Cerebellar nuclear complex (tissue), 1 donor: Measurements from ENCODE around the gene MTERF4.

Experiments used
- DNase-seq, 2 experiments: peaks; one replicate each; lab custom pipeline; 2025; lab: John Stamatoyannopoulos, UW

The MTERF4 gene

DNA sequence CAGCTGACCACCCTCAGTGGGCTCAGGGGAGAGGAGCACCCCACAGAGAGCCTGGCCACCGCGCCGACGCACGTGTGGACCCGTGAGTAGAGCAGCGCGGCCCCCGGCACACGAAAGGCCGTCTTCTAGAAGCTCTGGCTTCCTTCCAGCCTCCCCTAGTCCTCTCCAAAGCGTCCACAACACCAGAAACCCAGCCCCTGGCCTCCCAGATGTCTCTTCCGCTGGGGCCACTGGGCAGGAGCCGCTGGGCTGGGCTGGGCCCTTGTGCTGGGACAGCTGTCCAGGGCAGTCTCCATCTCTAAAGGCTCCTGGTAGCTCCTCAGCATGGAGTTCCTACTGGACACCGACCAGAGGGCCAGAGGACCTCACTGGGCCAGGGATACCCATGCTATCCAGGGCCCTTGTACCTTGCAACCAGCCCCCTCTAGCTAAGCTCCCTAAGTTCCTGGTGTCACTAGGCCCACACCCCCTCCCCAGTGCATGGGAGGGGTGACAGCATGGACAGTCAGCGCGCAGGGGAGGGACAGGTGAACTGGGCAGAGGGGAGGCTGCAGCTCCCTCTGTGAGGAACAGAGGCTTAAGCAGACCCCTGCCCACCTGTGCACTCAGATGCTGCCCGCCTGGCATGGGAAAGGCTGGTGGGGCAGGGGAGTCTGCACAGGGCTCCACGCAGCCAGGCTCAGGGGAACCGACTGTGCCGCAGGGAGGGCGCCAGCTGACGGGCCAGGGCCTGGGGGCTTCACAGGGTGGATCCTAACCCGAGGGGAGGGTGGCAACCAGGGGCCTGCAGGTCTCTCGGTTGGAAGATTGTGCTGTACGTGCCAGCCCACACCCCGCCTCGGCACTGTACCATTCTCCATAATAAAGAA, 32.9 kb downstream of the MTERF4 start:
- DNase-seq: no peak

DNA sequence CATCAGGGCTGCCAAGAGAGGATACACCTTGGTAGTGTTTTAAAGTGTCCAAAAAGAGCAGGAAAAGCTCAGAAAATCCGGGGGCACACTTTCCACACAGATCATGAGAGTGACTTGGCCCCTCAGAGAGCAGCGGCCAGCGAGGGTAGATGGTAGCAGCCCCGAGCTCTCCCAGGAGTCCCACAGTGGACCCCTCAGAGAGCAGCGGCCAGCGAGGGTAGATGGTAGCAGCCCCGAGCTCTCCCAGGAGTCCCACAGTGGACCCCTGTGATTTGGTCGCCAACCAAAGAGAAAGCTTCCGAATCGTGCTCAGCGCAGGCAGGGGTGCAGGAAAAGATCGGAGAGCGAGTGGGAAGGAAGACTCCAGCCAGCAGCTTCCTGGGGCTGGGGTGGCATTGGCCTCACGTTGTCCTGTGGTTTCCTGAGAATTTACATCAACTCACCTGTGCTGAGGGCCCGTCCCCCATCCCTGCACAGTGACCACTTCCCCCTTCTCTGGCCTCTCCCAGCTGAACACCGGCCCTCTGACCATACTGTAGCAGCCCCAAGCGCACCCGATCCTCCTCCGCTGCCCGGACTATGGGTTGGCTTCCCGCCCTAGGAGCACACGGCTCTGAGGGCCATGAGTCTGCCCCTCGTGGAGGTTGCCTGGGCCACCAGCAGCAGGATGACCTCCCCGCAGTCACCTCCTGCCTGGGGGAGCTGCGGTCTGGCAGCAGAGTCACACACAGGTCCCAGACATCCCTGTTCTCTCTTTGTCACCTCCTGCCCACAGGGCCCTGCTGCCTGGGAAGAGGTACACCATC, 33.7 kb downstream of the MTERF4 start:
- DNase-seq: no peak

GRCh38 chr2:241067501-241068135, 34.5 kb downstream of the MTERF4 start:
- DNase-seq: no peak

GRCh38 chr2:241066893-241067341, 35.2 kb downstream of the MTERF4 start:
- no peak for DNase-seq

- DNase-seq: no peak
Observed at GRCh38 chr2:241066171-241066892, 35.8 kb downstream of the MTERF4 start.

GRCh38 chr2:241065355-241065803, 36.7 kb downstream of the MTERF4 start:
- DNase-seq: no peak

DNA sequence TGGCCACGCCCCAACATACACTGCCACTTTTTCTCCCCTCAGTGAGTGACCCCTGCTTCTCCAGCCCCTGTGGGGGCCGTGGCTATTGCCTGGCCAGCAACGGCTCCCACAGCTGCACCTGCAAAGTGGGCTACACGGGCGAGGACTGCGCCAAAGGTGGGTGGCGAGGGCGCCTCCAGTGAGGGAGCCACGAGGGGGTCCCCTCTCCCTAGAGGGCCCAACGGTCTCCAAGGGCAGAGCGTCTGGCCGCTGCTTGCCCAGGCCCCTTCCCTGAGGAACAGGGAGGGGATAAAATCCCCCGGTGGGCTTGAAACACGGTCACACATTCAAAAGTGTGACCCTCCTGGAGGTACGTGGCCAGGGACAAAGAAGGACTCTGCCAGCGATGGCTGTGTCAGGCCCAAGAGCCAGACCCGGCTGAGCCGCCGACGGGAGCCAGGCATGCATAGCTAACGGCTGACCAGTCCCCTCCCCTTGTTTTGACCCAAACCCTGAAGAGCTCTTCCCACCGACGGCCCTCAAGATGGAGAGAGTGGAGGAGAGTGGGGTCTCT, 37.2 kb downstream of the MTERF4 start:
- DNase-seq: no peak

DNA sequence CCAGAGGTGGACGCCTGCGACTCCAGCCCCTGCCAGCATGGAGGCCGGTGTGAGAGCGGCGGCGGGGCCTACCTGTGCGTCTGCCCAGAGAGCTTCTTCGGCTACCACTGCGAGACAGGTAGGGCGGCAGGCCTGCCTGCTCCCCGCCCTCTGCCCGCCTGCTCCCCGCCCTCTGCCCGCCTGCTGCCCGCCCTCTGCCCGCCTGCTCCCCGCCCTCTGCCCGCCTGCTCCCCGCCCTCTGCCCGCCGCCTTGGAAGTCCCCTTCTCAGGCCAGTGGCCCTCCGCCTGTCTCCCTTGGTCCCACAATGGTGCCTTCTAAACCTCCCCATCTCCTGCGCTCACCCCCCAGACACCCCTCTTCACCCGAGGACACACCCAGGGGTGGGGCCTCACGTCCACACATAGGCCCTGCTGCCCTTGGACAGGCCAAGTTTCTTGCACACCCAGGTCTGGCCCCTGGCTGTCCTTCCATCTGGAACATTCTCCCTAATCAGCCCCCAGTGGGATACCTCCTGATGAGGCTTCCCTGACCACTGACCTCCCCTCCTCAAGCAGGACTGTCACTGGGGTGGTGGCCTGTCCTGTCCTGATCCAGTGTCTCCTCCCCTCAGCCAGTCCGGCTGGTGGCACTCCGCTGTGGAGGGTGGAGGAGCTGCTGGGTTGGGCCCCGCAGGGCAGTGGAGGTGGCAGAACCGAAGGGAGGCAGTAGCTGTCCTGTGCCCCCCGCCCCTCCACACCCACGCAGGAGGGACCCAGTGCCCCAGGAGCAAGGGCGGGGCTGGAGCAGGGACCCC, 37.9 kb downstream of the MTERF4 start:
- DNase-seq: no peak

DNA sequence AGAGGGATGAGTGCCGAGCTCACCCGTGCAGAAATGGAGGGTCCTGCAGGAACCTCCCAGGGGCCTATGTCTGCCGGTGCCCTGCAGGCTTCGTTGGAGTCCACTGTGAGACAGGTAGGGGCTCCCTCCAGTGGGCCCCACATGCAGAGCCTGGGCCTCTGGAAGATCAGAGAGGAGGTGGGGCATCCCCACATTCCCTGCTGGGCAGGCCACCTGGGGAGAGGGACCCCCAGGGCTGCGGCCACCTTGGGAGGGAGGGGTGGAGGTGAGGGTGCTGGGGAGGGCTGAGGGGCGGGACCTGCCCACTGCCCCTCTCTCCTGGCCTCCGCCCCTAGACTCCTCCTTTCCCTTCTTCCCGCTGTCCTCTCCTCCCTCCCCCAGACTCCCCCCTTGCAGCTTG, 38.5 kb downstream of the MTERF4 start:
- no peak for DNase-seq

DNA sequence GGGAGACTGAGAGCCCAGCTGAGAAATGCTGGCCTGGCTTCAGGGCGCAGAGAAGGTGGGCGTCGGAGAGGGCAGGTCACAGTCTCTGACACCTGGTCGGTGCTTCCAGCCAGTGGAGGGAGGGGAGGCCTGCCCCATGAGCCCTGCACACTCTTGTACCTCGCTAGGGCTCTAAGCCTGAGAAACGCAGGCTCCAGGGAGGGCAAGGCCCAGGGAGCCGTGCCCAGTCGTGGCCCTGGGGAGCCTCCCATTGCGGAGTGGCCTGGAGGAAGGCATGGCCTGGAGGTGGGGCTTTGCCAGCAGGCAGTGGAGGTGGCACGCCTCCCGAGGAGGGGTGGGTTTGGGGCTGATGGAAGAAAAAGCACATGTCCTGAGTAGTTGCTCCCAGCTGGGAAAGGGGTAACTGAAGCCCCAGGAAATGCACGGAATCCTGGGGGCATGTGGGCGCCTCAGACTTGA, 39.0 kb downstream of the MTERF4 start:
- DNase-seq: no peak

DNA sequence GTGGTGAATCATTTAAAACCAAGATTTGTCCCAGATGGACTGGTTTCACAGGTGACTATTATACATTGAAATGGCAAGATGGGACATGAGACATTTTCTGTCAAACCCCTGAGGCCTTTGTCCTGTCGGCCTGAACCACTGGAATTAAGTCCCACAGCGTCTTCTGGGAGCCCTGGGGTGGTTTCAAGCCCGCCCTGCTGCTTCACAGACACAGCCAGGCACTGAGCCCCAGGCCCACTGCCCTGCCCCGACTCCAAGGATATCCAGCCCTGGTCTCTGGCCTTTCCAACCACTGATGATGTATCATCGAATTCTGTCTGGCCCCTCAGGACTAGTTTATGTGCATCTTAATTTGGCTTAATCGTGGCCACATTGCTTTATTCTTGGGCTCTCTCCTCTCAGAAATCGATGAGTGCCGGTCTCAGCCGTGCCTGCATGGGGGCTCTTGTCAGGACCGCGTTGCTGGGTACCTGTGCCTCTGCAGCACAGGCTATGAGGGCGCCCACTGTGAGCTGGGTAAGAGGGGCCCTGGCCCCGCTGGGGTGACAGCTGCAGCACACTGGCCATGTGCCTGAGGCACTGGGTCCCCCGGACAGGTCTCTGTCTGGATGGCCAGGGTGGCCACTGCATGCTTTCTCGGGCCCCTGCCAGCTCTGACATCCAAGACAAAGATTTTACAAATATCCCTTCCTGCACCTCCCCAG, 39.5 kb downstream of the MTERF4 start:
- no peak for DNase-seq

GRCh38 chr2:241061275-241061674, 40.8 kb downstream of the MTERF4 start:
- DNase-seq: no peak

DNA sequence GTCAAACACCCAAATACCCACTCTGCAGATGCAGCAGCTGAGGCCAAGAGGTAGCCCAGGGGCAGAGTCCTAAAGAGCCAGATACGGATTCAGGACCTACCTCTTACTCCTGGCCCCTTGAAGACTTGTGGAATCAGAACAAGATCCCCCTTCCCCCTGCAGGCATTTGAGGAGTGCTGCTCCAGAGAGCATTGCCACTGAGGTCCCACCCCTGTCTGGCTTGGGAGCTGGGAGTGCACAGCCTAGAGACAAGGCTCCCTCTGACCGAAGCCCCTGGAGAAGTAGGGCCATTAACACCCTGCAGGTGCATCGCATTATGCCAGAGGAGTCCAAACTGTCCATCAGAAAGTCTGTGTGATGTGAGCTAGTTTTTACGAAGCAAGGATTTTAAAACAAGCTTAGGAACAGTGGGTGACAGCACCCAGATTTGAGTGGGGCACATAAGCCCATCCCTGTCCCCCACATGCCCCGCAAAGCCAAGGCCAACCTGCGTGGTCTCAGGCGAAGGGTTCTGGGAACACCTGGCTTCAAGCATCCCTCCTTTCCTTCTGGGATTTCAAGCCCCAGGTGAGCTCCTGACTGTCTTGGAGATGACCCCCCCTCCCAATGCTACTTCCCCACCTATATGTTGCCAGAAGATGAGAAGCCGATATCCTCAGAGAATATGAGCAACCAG, 48.4 kb downstream of the MTERF4 start:
- DNase-seq: no peak

- DNase-seq: no peak
Observed at GRCh38 chr2:241052677-241053360, 49.3 kb downstream of the MTERF4 start.

- DNase-seq: no peak
Observed at GRCh38 chr2:241051578-241052487, 50.3 kb downstream of the MTERF4 start.

GRCh38 chr2:241050624-241051577, 51.2 kb downstream of the MTERF4 start:
- DNase-seq: no peak
